IMR-90 (cell line): ENCODE results near the gene CRABP1. TPM values are rescaled to one million over a fixed set of nuclear protein-coding genes. Genes with fewer than 3 reads are reported as not detected.
A peak's percentile ranks its signal among the peaks of the same experiment; 100 is the strongest.

Experiments used
- ATAC-seq: fragments of 200-7000 bp; cut with Tn5 transposase; 2 replicates; pipeline ENCODE4 v1.9.1; 2020; ENCODE audit warnings: low read depth, mild to moderate bottlenecking, moderate library complexity
- BruUV-seq: library from RNA; stranded (reverse); fragments of 400-500 nt; replicated peaks from 2 replicates; lab custom pipeline; 2021; lab: Mats Ljungman, UMichigan
- CTCF ChIA-PET: fragments of 300-600 bp; formaldehyde crosslinking; extraction: SDS; loops from one replicate; lab custom pipeline; 2021; ENCODE audit warnings: antibody characterized with exemption; lab: Yijun Ruan, JAX
- POLR2A ChIA-PET: fragments of 300-600 bp; sonication (Branson Sonifier 250); formaldehyde crosslinking; loops from one replicate; lab custom pipeline; 2022; ENCODE audit warnings: antibody characterized with exemption; ENCODE audit not compliant: unreplicated experiment; lab: Charles Lee
- DNase-seq: peaks from one replicate; pipeline ENCODE4 v3.0.0; 2013
- H2AFZ ChIP-seq: replicated peaks from 2 replicates; pipeline ENCODE3; 2013; ENCODE audit warnings: low read length, mild to moderate bottlenecking; ENCODE audit not compliant: poor library complexity
- H2AK5ac ChIP-seq: 2 replicates; pipeline ENCODE4 v1.6.1; 2013; ENCODE audit warnings: low read depth, low read length, inconsistent platforms
- H2AK9ac ChIP-seq: replicated peaks from 2 replicates; pipeline ENCODE3; 2013; ENCODE audit warnings: mild to moderate bottlenecking, low read depth, low read length, moderate library complexity; ENCODE audit not compliant: poor library complexity
- H2BK120ac ChIP-seq: 2 replicates; pipeline ENCODE4 v1.6.1; 2013; ENCODE audit warnings: low read depth, low read length, inconsistent platforms
- H2BK15ac ChIP-seq: 3 replicates; pipeline ENCODE4 v1.6.1; 2013; ENCODE audit warnings: low read depth, low read length, inconsistent platforms
- H2BK20ac ChIP-seq: 2 replicates; pipeline ENCODE4 v1.6.1; 2013; ENCODE audit warnings: low read depth, mild to moderate bottlenecking, inconsistent platforms, low read length, moderate library complexity
- H2BK5ac ChIP-seq: 2 replicates; pipeline ENCODE4 v1.6.1; 2013; ENCODE audit warnings: mild to moderate bottlenecking, low read depth, low read length, inconsistent platforms; ENCODE audit not compliant: poor library complexity, severe bottlenecking
- H3K14ac ChIP-seq: replicated peaks from 2 replicates; pipeline ENCODE4 v1.6.1; 2013; ENCODE audit warnings: low read depth, low read length, inconsistent platforms
- H3K18ac ChIP-seq: 2 replicates; pipeline ENCODE4 v1.6.1; 2013; ENCODE audit warnings: low read depth, low read length, control low read depth
- H3K23ac ChIP-seq: 2 replicates; pipeline ENCODE4 v1.6.1; 2013; ENCODE audit warnings: low read depth, low read length, inconsistent platforms
- H3K27ac ChIP-seq: 2 replicates; pipeline ENCODE4 v1.5.1; 2013; ENCODE audit warnings: mild to moderate bottlenecking, control low read depth, low read length; ENCODE audit not compliant: insufficient read depth
- H3K27me3 ChIP-seq: 2 replicates; pipeline ENCODE4 v1.6.1; 2013; ENCODE audit warnings: low read length; ENCODE audit not compliant: control insufficient read depth, insufficient read depth
- H3K36me3 ChIP-seq: 2 replicates; pipeline ENCODE4 v1.6.1; 2013; ENCODE audit warnings: low read length, mixed read lengths; ENCODE audit not compliant: control insufficient read depth, insufficient read depth
- H3K4ac ChIP-seq: 2 replicates; pipeline ENCODE4 v1.6.1; 2013; ENCODE audit warnings: low read depth, low read length, inconsistent platforms
- H3K4me1 ChIP-seq: 2 replicates; pipeline ENCODE4 v1.6.1; 2013; ENCODE audit warnings: low read length, mixed read lengths; ENCODE audit not compliant: control insufficient read depth, insufficient read depth
- H3K4me2 ChIP-seq: 2 replicates; pipeline ENCODE4 v1.6.1; 2013; ENCODE audit warnings: low read depth, mild to moderate bottlenecking, control low read depth, low read length, moderate library complexity
- H3K4me3 ChIP-seq: 2 replicates; pipeline ENCODE4 v1.5.1; 2013; ENCODE audit warnings: low read depth, mild to moderate bottlenecking, control low read depth, low read length, moderate library complexity; ENCODE audit not compliant: insufficient read depth
- H3K56ac ChIP-seq: 2 replicates; pipeline ENCODE4 v1.6.1; 2013; ENCODE audit warnings: low read length, inconsistent platforms; ENCODE audit not compliant: insufficient read depth; ENCODE audit errors: extremely low read depth
- H3K79me1 ChIP-seq, 2 experiments: 2 replicates each; pipeline ENCODE4 v1.6.1; 2013; ENCODE audit warnings: low read length in 2 of 2, inconsistent platforms in 1 of 2, low read depth in 1 of 2
- H3K9ac ChIP-seq: 2 replicates; pipeline ENCODE4 v1.6.1; 2013; ENCODE audit warnings: low read depth, low read length, control low read depth
- H3K9me1 ChIP-seq: 2 replicates; pipeline ENCODE4 v1.6.1; 2013; ENCODE audit warnings: low read length, inconsistent platforms; ENCODE audit not compliant: insufficient read depth
- H3K9me3 ChIP-seq: 2 replicates; pipeline ENCODE4 v1.6.1; 2013; ENCODE audit warnings: low read length; ENCODE audit not compliant: control insufficient read depth, insufficient read depth
- H4K20me1 ChIP-seq: 2 replicates; pipeline ENCODE4 v1.6.1; 2013; ENCODE audit warnings: low read length, inconsistent platforms; ENCODE audit not compliant: insufficient read depth
- H4K5ac ChIP-seq: 2 replicates; pipeline ENCODE4 v1.6.1; 2013; ENCODE audit warnings: mild to moderate bottlenecking, low read depth, low read length, control low read depth
- H4K8ac ChIP-seq, 2 experiments: 2 replicates each; pipeline ENCODE4 v1.6.1; 2013; ENCODE audit warnings: low read depth in 2 of 2, low read length in 2 of 2, control low read depth in 1 of 2, inconsistent platforms in 1 of 2
- H4K91ac ChIP-seq: 2 replicates; pipeline ENCODE4 v1.6.1; 2013; ENCODE audit warnings: low read depth, low read length, inconsistent platforms; ENCODE audit not compliant: insufficient read depth
- BHLHE40 ChIP-seq: fragments of 150-350 bp; IDR thresholded peaks from 2 replicates; pipeline ENCODE4 v1.6.1; 2016; ENCODE audit warnings: mild to moderate bottlenecking, low read depth, low read length
- FOS ChIP-seq: fragments of 150-350 bp; IDR thresholded peaks from 2 replicates; pipeline ENCODE4 v1.6.1; 2016; ENCODE audit warnings: low read depth, low read length
- POLR2A ChIP-seq: IDR thresholded peaks from 2 replicates; pipeline ENCODE4 v1.6.1; 2012; ENCODE audit warnings: mild to moderate bottlenecking, low read depth, low read length
- RFX5 ChIP-seq: IDR thresholded peaks from 2 replicates; pipeline ENCODE4 v1.8.0; 2012; ENCODE audit warnings: low read depth, mild to moderate bottlenecking, low read length, moderate library complexity
- SMC3 ChIP-seq: fragments of 150-350 bp; IDR thresholded peaks from 2 replicates; pipeline ENCODE4 v1.6.1; 2016; ENCODE audit warnings: low read depth, mild to moderate bottlenecking, antibody characterized with exemption, low read length, moderate library complexity
- WGBS, 2 experiments: methylation state at CpG; one replicate each; pipeline versions ENCODE4 v1.1.5 to v1.1.7; 2013; ENCODE audit warnings: missing lambda C conversion rate in 2 of 2; ENCODE audit not compliant: insufficient read length in 1 of 2; ENCODE audit errors: extremely low coverage in 2 of 2; 5-methylcytosine and 5-hydroxymethylcytosine counted together
- dilution Hi-C: fragments of 300-500 bp; cut with HindIII; formaldehyde crosslinking; loops from one replicate; pipeline ENCODE4 v1.14.3; 2018; ENCODE audit warnings: low sequenced_read_pairs; ENCODE audit not compliant: unreplicated experiment
- in situ Hi-C: fragments of 300-500 bp; cut with MboI; formaldehyde crosslinking; loops from 3 replicates; pipeline ENCODE4 v1.14.3; 2019; ENCODE audit warnings: low sequenced_read_pairs, inconsistent platforms, mixed read lengths
- intact Hi-C: fragments of 100-400 bp; cut with micrococcal nuclease; formaldehyde crosslinking; loops from 2 replicates; pipeline ENCODE4 v1.10.0; 2022
- polyA plus RNA-seq, 3 experiments: library from polyadenylated mRNA; depleted of rRNA; stranded (reverse); fragments of >200 nt; gene quantifications; 2 replicates each; pipeline ENCODE4 v1.2.3, GENCODE V29; 2012; ENCODE audit warnings: low replicate concordance in 1 of 3
- total RNA-seq: library from RNA; depleted of rRNA; stranded (reverse); fragments of >200 nt; gene quantifications from 2 replicates; pipeline ENCODE4 v1.2.3, GENCODE V29; 2012
- TF ChIP-seq, protein P1 (sequence below): conservative IDR thresholded peaks from 2 replicates; pipeline ENCODE4 v1.5.1; 2012; ENCODE audit warnings: mild to moderate bottlenecking, low read depth, low read length, improper control_type of control experiment
- TF ChIP-seq, protein P2 (sequence below): fragments of 150-350 bp; IDR thresholded peaks from 2 replicates; pipeline ENCODE4 v1.6.1; 2017; ENCODE audit warnings: mild to moderate bottlenecking, antibody characterized with exemption, low read length, low read depth

CRABP1 gene
- total and polyA plus RNA-seq, 2 of the 4 experiments (the other 2 are of a cell fraction) = not detected

GRCh38 chr15:78360958-78361718 lies 21.0 kb downstream of the CRABP1 start:
- ATAC-seq (no peak), DNase-seq (no peak)
- no peak overlapping the region for H3K56ac ChIP-seq
- H2AK9ac ChIP-seq = no peak overlapping the region
- H3K9me1 ChIP-seq = no peaks in the 10 kb centered on the region
- no peak overlapping the region for H4K91ac ChIP-seq
- H3K27ac ChIP-seq = no peak overlapping the region
- intact Hi-C loops (no loop called here), dilution Hi-C loops (no loop called here), in situ Hi-C loops (no loop called here)
- no peaks in the 10 kb centered on the region for H3K4me1 ChIP-seq
- WGBS, 2 experiments = 100% methylated on average over 2 of the region's 8 CpGs; no CpG with 5 or more reads in 1 of the 2 experiments
- H4K20me1 ChIP-seq = no peaks in the 10 kb centered on the region
- H2BK120ac ChIP-seq = no peak overlapping the region
- no peak overlapping the region for H2BK15ac ChIP-seq
- no peak overlapping the region for H2AK5ac ChIP-seq
- no peak overlapping the region for H2BK20ac ChIP-seq
- H4K5ac ChIP-seq = no peak overlapping the region
- no peak overlapping the region for H3K4ac ChIP-seq
- no peaks in the 10 kb centered on the region for H3K79me1 ChIP-seq
- ChIA-PET CTCF (no interaction called here), POLR2A (no interaction called here)
- H2BK5ac ChIP-seq = no peak overlapping the region
- H3K4me2 ChIP-seq = no peak overlapping the region
- no peak overlapping the region for H3K18ac ChIP-seq
- H3K36me3 ChIP-seq = no peaks in the 10 kb centered on the region
- H4K8ac ChIP-seq = no peak overlapping the region
- H3K9me3 ChIP-seq = no peaks in the 10 kb centered on the region
- no peak overlapping the region for H3K14ac ChIP-seq
- no peak for TF ChIP-seq RFX5
- no peak for TF ChIP-seq BHLHE40
- TF ChIP-seq SMC3 = no peak
- no peak for TF ChIP-seq FOS
- TF ChIP-seq, protein P1, sequence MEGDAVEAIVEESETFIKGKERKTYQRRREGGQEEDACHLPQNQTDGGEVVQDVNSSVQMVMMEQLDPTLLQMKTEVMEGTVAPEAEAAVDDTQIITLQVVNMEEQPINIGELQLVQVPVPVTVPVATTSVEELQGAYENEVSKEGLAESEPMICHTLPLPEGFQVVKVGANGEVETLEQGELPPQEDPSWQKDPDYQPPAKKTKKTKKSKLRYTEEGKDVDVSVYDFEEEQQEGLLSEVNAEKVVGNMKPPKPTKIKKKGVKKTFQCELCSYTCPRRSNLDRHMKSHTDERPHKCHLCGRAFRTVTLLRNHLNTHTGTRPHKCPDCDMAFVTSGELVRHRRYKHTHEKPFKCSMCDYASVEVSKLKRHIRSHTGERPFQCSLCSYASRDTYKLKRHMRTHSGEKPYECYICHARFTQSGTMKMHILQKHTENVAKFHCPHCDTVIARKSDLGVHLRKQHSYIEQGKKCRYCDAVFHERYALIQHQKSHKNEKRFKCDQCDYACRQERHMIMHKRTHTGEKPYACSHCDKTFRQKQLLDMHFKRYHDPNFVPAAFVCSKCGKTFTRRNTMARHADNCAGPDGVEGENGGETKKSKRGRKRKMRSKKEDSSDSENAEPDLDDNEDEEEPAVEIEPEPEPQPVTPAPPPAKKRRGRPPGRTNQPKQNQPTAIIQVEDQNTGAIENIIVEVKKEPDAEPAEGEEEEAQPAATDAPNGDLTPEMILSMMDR = no peak
- TF ChIP-seq POLR2A = no peak
- TF ChIP-seq, protein P2, sequence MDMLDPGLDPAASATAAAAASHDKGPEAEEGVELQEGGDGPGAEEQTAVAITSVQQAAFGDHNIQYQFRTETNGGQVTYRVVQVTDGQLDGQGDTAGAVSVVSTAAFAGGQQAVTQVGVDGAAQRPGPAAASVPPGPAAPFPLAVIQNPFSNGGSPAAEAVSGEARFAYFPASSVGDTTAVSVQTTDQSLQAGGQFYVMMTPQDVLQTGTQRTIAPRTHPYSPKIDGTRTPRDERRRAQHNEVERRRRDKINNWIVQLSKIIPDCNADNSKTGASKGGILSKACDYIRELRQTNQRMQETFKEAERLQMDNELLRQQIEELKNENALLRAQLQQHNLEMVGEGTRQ = peak; percentile 37; the same call in 1 of the 2 replicates
- no peak overlapping the region for H2AFZ ChIP-seq
- no peak overlapping the region for H3K9ac ChIP-seq
- H3K23ac ChIP-seq = no peak overlapping the region
- peaks cover 44% of the 10 kb centered on the region for H3K27me3 ChIP-seq
- no TSS peak for BruUV-seq
- H3K4me3 ChIP-seq = no peak overlapping the region
